HG03139 (cell line): ENCODE measurements around the gene GALNT7.

Experiments
- ATAC-seq: cut with Tn5 transposase; IDR thresholded peaks from one replicate; pipeline ENCODE4 v1.9.1; 2021; ENCODE audit not compliant: unreplicated experiment

GALNT7 gene

GRCh38 chr4:173289353-173289727, 120.7 kb downstream of the GALNT7 start:
- no peak for ATAC-seq

GRCh38 chr4:173291899-173292298, 123.3 kb downstream of the GALNT7 start:
- ATAC-seq = no peak

GRCh38 chr4:173293663-173294062, 125.1 kb downstream of the GALNT7 start:
- no peak for ATAC-seq

GRCh38 chr4:173294444-173294843, 125.8 kb downstream of the GALNT7 start:
- no peak for ATAC-seq

- peak; percentile 71 for ATAC-seq
Observed at GRCh38 chr4:173301518-173302201, 133.0 kb downstream of the GALNT7 start.

- ATAC-seq = no peak
Observed at GRCh38 chr4:173307778-173308177, 139.2 kb downstream of the GALNT7 start.

GRCh38 chr4:173311368-173311767, 142.8 kb downstream of the GALNT7 start:
- no peak for ATAC-seq

- no peak for ATAC-seq
Observed at GRCh38 chr4:173314715-173315114, 146.1 kb downstream of the GALNT7 start.

- no peak for ATAC-seq
Observed at GRCh38 chr4:173316060-173316459, 147.4 kb downstream of the GALNT7 start.

GRCh38 chr4:173317004-173317403, 148.4 kb downstream of the GALNT7 start:
- no peak for ATAC-seq

- no peak for ATAC-seq
Observed at GRCh38 chr4:173318240-173318639, 149.6 kb downstream of the GALNT7 start.

- ATAC-seq = no peak
Observed at GRCh38 chr4:173318648-173319211, 150.1 kb downstream of the GALNT7 start.

- ATAC-seq = no peak
Observed at GRCh38 chr4:173319696-173320095, 151.1 kb downstream of the GALNT7 start.

GRCh38 chr4:173325007-173325736, 156.6 kb downstream of the GALNT7 start:
- no peak for ATAC-seq

GRCh38 chr4:173328236-173328901, 159.8 kb downstream of the GALNT7 start:
- no peak for ATAC-seq

GRCh38 chr4:173330590-173330989, 162.0 kb downstream of the GALNT7 start:
- no peak for ATAC-seq

GRCh38 chr4:173332021-173332487, 163.4 kb downstream of the GALNT7 start:
- no peak for ATAC-seq

GRCh38 chr4:173332963-173333657, 164.5 kb downstream of the GALNT7 start:
- no peak for ATAC-seq

GRCh38 chr4:173333658-173334084, 165.1 kb downstream of the GALNT7 start:
- ATAC-seq = no peak

- ATAC-seq = peak; percentile 91
Observed at GRCh38 chr4:173334085-173334890, 165.7 kb downstream of the GALNT7 start, which contains the start of gene HMGB2. TSS of gene HMGB2 (minus strand) at chr4:173334358. CDS start at chr4:173333649, 709 bp downstream.
